Fibroblast of mammary gland (primary cell): ENCODE results near the gene OXSR1.
A peak's percentile ranks its signal among the peaks of the same experiment; 100 is the strongest.

Experiments
- DNase-seq: peaks from one replicate; pipeline ENCODE4 v3.0.0-alpha.2; 2010; ENCODE audit warnings: low read depth
- H3K4me3 ChIP-seq: 2 replicates; pipeline ENCODE4 v1.5.1; 2011; ENCODE audit warnings: low read depth, mild to moderate bottlenecking, low read length, moderate library complexity; ENCODE audit not compliant: control insufficient read depth
- CTCF ChIP-seq: conservative IDR thresholded peaks from 2 replicates; pipeline ENCODE4 v1.5.1; 2011; ENCODE audit warnings: low read depth, low read length, inconsistent platforms; ENCODE audit not compliant: control insufficient read depth, insufficient read depth

OXSR1 gene

GRCh38 chr3:38163117-38163840 lies 2.1 kb upstream of the OXSR1 start:
- no peak for DNase-seq
- H3K4me3 ChIP-seq, result no peak overlapping the region
- TF ChIP-seq CTCF, result no peak

- TF ChIP-seq CTCF, result no peak
- DNase-seq, result no peak
- H3K4me3 ChIP-seq, result peak overlapping the region; percentile 91
Measured at GRCh38 chr3:38163841-38164642, 1.3 kb upstream of the OXSR1 start.

GRCh38 chr3:38164643-38164951 lies 740 bp upstream of the OXSR1 start:
- TF ChIP-seq CTCF, result no peak
- no peak for DNase-seq
- H3K4me3 ChIP-seq, result peak overlapping the region; percentile 91

GRCh38 chr3:38165722-38166387 lies 518 bp downstream of the OXSR1 start:
- peak; percentile 42 for DNase-seq
- peak overlapping the region; percentile 91 for H3K4me3 ChIP-seq
- no peak for TF ChIP-seq CTCF

- no peak for TF ChIP-seq CTCF
- no peak overlapping the region for H3K4me3 ChIP-seq
- DNase-seq, result no peak
Measured at GRCh38 chr3:38167591-38167990, 2.3 kb downstream of the OXSR1 start.

GRCh38 chr3:38168151-38169026 lies 3.1 kb downstream of the OXSR1 start:
- DNase-seq, result peak; percentile 70
- H3K4me3 ChIP-seq, result peak overlapping the region; percentile 15
- TF ChIP-seq CTCF, result no peak
